ENCODE data around the gene BAZ2B. TPM values are rescaled to one million over a fixed set of nuclear protein-coding genes. Genes with fewer than 3 reads are reported as not detected.

The BAZ2B gene
- total RNA-seq, 2 donors from 2014 or later, result 13.7 to 14.1 TPM

DNA sequence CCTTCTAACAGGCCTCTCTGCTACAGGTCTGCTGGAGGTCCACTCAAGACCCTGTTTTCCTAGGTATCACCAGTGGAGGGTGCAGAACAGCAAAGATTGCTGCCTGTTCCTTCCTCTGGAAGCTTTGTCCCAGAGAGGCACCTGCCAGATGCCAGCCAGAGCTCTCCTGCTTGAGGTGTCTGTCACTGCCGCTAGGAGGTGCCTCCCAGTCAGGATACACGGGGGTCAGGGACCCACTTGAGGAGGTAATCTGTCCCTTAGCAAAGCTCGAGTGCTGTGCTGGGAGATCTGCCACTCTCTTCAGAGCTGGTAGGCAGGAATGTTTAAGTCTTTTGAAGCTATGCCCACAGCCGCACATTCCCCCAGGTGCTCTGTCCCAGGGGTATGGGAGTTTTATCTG is 140.6 kb downstream of the BAZ2B start:
- H3K4me1 Mint-ChIP-seq (ENCODE audit: low read depth in 2 of 2), result peaks cover 0 to under 1% of the 10 kb centered on the region in 2 donors
- H3K36me3 Mint-ChIP-seq, result peaks cover 18% of the 10 kb centered on the region
- H3K27me3 Mint-ChIP-seq, result no peaks in the 10 kb centered on the region
- ATAC-seq, result no peak
- peaks cover 7% of the 10 kb centered on the region for H3K9me3 Mint-ChIP-seq
- no peak for DNase-seq (ENCODE audit: low spot score)
- H3K4me3 Mint-ChIP-seq, result no peak overlapping the region
- H3K27ac Mint-ChIP-seq, result no peak overlapping the region

DNA sequence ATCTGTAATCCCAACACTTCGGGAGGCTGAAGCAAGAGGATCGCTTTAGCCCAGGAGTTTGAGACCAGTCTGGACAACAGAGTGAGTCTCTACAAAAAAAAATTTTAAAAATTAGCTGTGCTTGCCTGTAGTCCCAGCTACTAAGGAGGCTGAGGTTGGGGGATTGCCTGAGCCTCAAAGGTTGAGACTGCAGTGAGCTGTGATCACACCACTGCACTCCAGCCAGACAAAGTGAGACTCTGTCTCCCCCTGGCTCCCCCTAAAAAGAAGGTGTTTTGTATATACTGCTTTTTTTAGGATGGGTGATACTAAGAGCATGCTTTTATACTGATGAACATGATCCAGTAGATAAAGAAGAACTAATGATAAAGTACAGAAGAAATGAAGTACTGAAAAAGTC is 145.0 kb downstream of the BAZ2B start:
- no peak for ATAC-seq
- Mint-ChIP-seq H3K27ac (no peak overlapping the region), H3K9me3 (peaks cover 9% of the 10 kb centered on the region), H3K4me1 (ENCODE audit: low read depth in 2 of 2) (peaks cover 11 to 15% of the 10 kb centered on the region in 2 donors), H3K27me3 (no peaks in the 10 kb centered on the region), H3K36me3 (peaks cover 21% of the 10 kb centered on the region), H3K4me3 (no peak overlapping the region)
- no peak for DNase-seq (ENCODE audit: low spot score)

DNA sequence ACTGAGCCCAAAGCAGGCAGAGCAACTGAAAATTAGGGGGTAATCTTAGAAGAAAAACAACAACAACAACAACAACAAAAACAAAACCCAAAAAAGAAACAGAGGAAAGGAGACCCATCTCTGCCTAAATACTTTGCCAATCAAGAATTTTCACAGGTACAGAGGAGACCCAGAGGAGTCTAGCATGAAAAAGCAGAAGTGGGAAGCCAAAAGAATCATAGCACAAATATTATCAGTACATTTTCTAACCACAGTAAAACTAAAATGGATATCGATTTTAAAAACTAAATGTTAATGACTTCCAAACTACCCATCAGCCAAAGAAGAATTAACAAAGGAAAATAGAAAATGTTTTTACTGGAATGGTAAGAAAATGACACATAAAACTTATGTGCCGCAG is 148.1 kb downstream of the BAZ2B start:
- peaks cover 7% of the 10 kb centered on the region for H3K36me3 Mint-ChIP-seq
- no peaks in the 10 kb centered on the region for H3K27me3 Mint-ChIP-seq
- peaks cover 11 to 15% of the 10 kb centered on the region in 2 donors for H3K4me1 Mint-ChIP-seq (ENCODE audit: low read depth in 2 of 2)

DNA sequence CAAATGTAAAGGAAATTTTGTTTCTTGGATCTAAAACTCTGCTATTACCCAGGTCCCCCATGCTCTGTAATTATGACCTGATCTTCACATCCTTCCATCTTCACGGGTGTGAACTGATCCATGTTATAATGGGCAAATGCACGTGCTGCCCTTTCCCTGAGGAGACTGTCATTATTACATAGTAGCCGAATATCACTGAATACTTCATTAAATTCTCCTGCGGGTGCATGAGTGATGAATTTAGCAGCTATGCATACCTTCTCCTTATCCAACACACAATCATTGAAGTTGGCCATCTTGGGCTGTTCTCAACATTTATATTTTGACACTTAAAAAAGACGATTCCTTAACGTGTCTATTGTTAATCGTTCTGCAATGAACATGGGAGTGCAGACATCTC is 153.4 kb downstream of the BAZ2B start:
- DNase-seq (ENCODE audit: low spot score) (no peak), ATAC-seq (no peak)
- Mint-ChIP-seq H3K9me3 (peaks cover under 1% of the 10 kb centered on the region), H3K27me3 (no peaks in the 10 kb centered on the region), H3K36me3 (peaks cover 3% of the 10 kb centered on the region), H3K4me3 (no peak overlapping the region), H3K27ac (no peak overlapping the region), H3K4me1 (ENCODE audit: low read depth in 2 of 2) (peaks cover 5 to 17% of the 10 kb centered on the region in 2 donors)

More for the DNA sequence above, 148.1 kb downstream of the BAZ2B start:
- no peak for DNase-seq (ENCODE audit: low spot score)
- no peak for ATAC-seq
- Mint-ChIP-seq H3K9me3 (peaks cover 3% of the 10 kb centered on the region), H3K27ac (no peak overlapping the region), H3K4me3 (no peak overlapping the region)

DNA sequence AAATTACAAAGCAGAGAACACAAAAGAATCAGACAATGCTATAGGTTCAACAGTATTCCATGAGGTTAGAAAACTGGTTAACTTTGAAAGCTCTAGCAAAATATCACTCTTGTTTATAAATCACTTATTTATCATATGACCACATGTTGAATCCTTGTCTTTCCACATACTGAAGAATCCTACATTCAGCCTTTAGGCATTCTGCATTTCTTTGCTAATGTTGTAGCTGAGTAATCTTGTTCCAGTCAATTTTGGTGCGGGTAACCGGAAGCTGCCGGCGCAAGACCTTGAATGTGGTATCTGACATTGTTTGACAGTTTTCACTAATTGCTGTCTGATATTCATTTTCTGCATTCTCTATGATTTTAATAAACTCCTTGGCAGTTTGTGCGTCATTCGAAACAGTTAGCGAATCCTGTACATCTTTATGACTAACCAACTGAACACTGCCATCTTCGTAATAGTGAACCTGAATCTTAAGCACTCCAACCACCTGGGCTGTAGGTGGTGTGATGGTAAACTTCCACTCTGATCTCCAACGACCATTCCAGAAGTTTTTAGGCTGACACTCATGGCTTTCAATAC is 154.1 kb downstream of the BAZ2B start:
- no peaks in the 10 kb centered on the region for H3K36me3 Mint-ChIP-seq
- H3K27me3 Mint-ChIP-seq, result no peaks in the 10 kb centered on the region
- peaks cover 5 to 20% of the 10 kb centered on the region in 2 donors for H3K4me1 Mint-ChIP-seq (ENCODE audit: low read depth in 2 of 2)
- no peaks in the 10 kb centered on the region for H3K9me3 Mint-ChIP-seq
- H3K27ac Mint-ChIP-seq, result no peak overlapping the region
- DNase-seq (ENCODE audit: low spot score), result no peak
- peak in 1 of 2 donors; percentile 61 for ATAC-seq
- no peak overlapping the region for H3K4me3 Mint-ChIP-seq

DNA sequence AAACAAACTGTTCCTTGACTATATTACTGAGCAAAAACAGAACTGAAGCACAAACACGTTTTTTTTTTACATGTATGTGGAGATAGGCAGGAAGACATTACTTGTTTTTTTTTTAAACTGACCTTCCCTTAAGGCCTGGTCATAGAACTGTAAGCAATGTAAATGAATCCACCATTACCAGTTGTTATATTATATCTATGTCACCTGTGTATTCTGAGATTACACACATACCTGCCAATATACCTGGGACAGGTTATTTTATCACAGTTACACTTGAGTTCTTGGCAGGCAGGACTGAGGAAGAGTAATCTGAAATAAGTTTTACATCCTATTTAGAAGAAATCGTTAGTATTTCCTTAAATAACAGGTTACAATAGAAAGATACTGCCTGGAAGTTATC is 155.3 kb downstream of the BAZ2B start:
- Mint-ChIP-seq H3K9me3 (no peaks in the 10 kb centered on the region), H3K27ac (no peak overlapping the region)
- no peak for ATAC-seq

DNA sequence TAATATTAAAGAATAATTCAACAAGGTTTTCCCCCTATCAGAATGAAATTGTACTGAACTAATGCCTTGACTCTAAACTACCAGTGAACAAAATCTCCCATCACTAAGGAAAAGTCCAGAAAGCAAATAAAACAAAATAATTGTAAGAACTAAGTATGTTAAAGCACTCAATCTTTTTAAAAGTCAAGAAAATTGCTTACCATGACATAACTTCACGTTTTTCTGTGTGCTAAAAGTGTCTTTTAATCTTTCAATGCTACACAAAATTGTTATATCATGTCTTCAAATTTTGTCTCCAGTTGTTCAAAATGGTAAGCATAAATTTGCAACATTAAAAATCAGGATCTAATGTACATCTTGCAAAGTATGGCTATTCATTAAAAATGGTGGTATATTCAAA is 156.1 kb downstream of the BAZ2B start:
- Mint-ChIP-seq H3K36me3 (no peaks in the 10 kb centered on the region), H3K27ac (no peak overlapping the region), H3K4me1 (ENCODE audit: low read depth in 2 of 2) (peaks cover 8 to 34% of the 10 kb centered on the region in 2 donors), H3K4me3 (no peak overlapping the region), H3K9me3 (no peaks in the 10 kb centered on the region), H3K27me3 (no peaks in the 10 kb centered on the region)
- ATAC-seq (no peak), DNase-seq (ENCODE audit: low spot score) (no peak)

More for the DNA sequence above, 155.3 kb downstream of the BAZ2B start:
- H3K27me3 Mint-ChIP-seq, result no peaks in the 10 kb centered on the region
- H3K4me1 Mint-ChIP-seq (ENCODE audit: low read depth in 2 of 2), result peaks cover 5 to 30% of the 10 kb centered on the region in 2 donors
- no peak overlapping the region for H3K4me3 Mint-ChIP-seq
- DNase-seq (ENCODE audit: low spot score), result no peak
- no peaks in the 10 kb centered on the region for H3K36me3 Mint-ChIP-seq

DNA sequence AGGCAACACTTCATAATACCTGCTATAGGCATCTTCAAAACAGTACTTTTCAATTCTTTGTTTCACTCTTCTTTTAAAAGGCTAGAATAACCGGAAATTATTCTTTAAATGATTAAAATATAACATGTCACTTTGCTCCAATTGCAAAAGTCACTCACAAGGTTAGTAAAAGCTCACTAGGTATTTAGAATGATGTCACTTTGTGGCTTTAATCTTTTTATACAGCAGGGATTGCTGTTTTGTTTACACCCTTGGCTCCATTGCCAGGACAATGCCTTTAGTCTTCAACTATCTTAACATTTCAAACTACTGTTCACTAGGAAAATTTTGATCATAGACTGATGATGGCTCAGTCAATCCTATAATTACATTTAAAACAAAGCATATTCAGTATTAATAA is 157.1 kb downstream of the BAZ2B start:
- Mint-ChIP-seq H3K36me3 (no peaks in the 10 kb centered on the region), H3K27ac (peak overlapping the region; percentile 3 to 8), H3K27me3 (no peaks in the 10 kb centered on the region), H3K9me3 (no peaks in the 10 kb centered on the region), H3K4me1 (ENCODE audit: low read depth in 2 of 2) (peaks cover 10 to 40% of the 10 kb centered on the region in 2 donors), H3K4me3 (no peak overlapping the region)
- ATAC-seq (peak in 1 of 2 donors; percentile 47), DNase-seq (ENCODE audit: low spot score) (no peak)

DNA sequence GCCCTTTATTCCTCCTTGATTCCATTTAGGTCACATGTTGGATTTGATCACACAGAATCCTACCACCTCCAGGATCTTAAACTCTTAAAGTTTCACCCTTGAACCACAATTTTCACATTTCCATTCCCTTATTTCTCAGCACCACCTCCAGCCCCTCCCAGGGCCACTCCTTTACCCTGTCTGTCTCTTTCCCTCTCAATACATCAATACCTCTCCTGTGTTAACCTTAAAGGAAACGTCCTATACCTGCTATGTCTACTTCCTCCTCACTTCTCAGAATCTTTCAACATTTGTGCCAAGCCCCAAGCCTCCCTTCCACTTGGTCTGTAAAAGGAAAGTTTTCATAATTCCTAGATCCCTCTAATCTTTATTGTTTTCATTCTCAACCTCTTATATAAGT is 158.8 kb downstream of the BAZ2B start:
- H3K36me3 Mint-ChIP-seq, result no peaks in the 10 kb centered on the region
- H3K4me3 Mint-ChIP-seq, result peak overlapping the region; percentile 28
- ATAC-seq (peak in 1 of 2 donors; percentile 24), DNase-seq (ENCODE audit: low spot score) (no peak)
- no peaks in the 10 kb centered on the region for H3K9me3 Mint-ChIP-seq
- peaks cover 10 to 40% of the 10 kb centered on the region in 2 donors for H3K4me1 Mint-ChIP-seq (ENCODE audit: low read depth in 2 of 2)
- H3K27ac Mint-ChIP-seq, result peak overlapping the region; percentile 8 to 30
- H3K27me3 Mint-ChIP-seq, result no peaks in the 10 kb centered on the region

DNA sequence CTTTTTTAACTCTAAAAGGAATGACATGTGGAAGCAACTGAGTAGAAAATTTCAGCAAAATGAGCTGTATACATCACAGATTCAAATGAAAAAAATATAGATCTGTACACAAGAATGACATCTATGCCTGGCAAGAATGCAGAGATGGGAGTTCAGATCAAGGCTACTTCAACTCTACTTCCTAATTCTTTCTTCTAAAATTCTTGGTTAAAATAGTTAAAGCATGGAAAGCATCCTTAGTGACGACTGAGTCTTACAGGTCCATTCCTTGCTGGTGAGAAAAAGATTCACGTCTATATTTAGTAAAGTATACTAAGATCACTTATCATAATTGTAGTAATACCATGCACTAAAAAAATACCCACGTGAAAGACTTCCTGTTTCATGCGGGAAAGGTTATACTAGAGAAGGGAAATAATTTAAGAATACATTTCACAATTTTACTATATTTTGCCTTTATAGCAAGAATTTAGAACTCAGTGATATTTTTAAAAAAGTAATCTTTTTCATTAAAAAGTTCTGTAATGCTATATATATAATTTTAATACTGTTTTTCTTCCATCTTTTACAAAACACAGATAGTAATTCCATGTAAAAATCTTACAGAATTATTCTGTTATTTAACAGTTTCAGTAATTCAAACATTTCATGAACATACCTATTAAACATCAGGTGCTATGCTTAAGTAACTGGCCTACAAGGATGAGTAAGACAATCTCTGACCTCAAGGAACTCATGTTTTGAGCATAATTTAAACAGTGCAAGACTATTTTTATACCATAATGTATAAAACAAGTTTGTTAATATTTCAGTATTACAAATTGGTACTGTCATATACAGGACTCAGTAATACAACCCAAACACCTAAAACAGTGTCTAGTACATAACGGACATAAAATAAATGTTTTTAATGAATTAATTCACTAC is 159.6 kb downstream of the BAZ2B start:
- Mint-ChIP-seq H3K9me3 (no peaks in the 10 kb centered on the region), H3K4me3 (peak overlapping the region; percentile 19), H3K27ac (peak overlapping the region; percentile 8 to 30), H3K36me3 (no peaks in the 10 kb centered on the region), H3K4me1 (ENCODE audit: low read depth in 2 of 2) (peaks cover 10 to 40% of the 10 kb centered on the region in 2 donors), H3K27me3 (no peaks in the 10 kb centered on the region)
- DNase-seq (ENCODE audit: low spot score) (no peak), ATAC-seq (peak in 1 of 2 donors; percentile 21)

DNA sequence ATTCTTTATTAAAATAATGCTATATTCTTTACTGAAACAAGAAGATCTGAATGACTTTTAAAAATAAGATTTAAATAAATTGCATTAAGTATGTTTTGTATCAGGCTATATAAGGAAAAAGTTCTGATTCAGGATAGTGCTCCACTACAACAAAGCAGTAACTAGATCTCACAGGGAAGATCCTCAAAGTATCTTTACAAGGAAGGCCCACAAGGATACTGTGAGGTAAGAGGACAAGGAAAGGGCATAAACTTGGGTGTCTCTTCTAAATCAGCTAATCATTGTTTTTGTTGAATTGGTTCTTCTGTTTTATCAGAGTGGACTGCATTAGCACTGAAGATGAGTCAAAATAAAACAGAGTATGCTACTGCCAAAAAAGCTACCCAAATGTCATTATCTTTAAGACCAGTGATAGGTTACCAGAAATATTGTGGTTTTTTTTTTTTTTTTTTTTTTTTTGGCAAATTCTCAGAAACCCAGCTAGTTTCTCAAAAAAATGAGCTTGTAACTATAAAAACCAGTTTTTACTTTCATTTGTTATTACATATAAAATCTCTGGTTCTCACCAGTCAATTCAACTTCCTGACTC is 160.9 kb downstream of the BAZ2B start:
- Mint-ChIP-seq H3K27me3 (no peaks in the 10 kb centered on the region), H3K27ac (peak overlapping the region; percentile 38 to 62), H3K36me3 (no peaks in the 10 kb centered on the region), H3K9me3 (no peaks in the 10 kb centered on the region), H3K4me3 (peak overlapping the region; percentile 63), H3K4me1 (ENCODE audit: low read depth in 2 of 2) (peaks cover 10 to 40% of the 10 kb centered on the region in 2 donors)
- DNase-seq (ENCODE audit: low spot score) (no peak), ATAC-seq (peak; percentile 70 to 73)

DNA sequence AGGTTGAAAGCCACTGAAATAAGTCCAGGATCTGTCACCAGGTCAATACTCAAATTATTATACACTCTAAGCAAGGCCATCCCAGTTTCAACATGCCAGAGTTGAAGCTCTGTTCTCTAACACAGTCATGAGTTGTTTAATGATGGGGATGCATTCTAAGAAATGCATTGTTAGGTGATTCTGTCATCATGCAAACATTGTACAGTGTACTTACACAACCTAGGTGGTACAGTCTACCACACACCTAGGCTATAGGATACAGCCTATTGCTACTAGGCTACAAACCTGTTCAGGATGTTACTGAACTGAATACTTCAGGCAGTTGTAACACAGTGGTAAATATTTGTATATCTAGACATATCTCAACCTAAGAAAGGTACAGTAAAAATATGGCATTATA is 162.2 kb downstream of the BAZ2B start:
- H3K27ac Mint-ChIP-seq, result no peak overlapping the region
- DNase-seq (ENCODE audit: low spot score), result no peak
- peaks cover 10 to 36% of the 10 kb centered on the region in 2 donors for H3K4me1 Mint-ChIP-seq (ENCODE audit: low read depth in 2 of 2)
- no peak overlapping the region for H3K4me3 Mint-ChIP-seq
- no peaks in the 10 kb centered on the region for H3K36me3 Mint-ChIP-seq
- H3K27me3 Mint-ChIP-seq, result no peaks in the 10 kb centered on the region
- H3K9me3 Mint-ChIP-seq, result no peaks in the 10 kb centered on the region
- peak in 1 of 2 donors; percentile 51 for ATAC-seq

DNA sequence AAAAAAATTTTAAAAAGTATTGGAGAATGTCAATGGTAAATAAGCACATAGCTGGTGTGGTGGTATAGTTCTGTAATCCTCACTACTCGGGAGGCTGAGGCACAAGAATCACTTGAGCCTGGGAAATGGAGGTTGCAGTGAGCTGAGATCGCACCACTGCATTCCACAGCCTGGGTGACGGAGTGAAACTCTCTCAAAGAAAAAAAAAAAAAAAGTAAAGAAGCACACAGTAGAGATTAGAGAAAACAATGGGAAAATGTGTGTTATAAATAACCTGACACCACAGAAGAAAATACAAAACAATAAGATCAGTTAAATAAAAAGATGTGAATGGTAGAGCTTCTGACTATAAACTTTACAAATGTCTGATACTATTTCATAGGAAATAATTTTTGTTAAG is 166.2 kb downstream of the BAZ2B start:
- Mint-ChIP-seq H3K27me3 (no peaks in the 10 kb centered on the region), H3K27ac (no peak overlapping the region), H3K9me3 (no peaks in the 10 kb centered on the region), H3K36me3 (peaks cover 11% of the 10 kb centered on the region), H3K4me3 (no peak overlapping the region), H3K4me1 (ENCODE audit: low read depth in 2 of 2) (peaks cover 9 to 20% of the 10 kb centered on the region in 2 donors)
- DNase-seq (ENCODE audit: low spot score) (no peak), ATAC-seq (no peak)
